ENCODE results near the gene TBRG4. TPM values are rescaled to one million over a fixed set of nuclear protein-coding genes. Genes with fewer than 3 reads are reported as not detected.
"Not testable (repeated sequence)": the region's sequence is repeated elsewhere in the genome, so short reads cannot be mapped to it uniquely, and the experiment has no call there.

TBRG4 gene
- total RNA-seq, 2 donors from 2014 or later, result 46.4 to 76.3 TPM

DNA sequence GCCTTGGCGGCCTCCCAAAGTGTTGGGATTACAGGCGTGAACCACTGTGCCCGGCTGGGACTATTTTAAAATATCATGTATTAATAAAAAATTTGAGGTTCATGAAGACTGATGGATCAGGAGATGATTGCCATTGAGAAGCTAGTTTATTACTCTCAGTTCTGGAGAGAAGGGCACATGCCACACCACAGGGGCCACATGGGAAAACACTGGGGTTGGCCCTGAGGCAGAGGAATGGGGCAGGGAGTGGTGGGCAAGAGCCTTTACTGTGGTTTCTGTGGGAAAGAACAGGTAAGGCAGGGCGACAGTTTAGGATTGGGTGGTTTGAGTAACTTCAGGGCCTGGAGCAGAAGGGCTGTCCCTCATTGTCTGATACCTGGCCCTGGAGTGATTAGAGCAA is 6.8 kb upstream of the TBRG4 start:
- intact Hi-C loops (cut with DNase I), result loop anchor here (10.0 kb wide), 2 partner anchors 233 to 533 kb away; partner anchors contain the start of genes PURB and TMED4
- DNase-seq (ENCODE audit: low spot score), result no peak

DNA sequence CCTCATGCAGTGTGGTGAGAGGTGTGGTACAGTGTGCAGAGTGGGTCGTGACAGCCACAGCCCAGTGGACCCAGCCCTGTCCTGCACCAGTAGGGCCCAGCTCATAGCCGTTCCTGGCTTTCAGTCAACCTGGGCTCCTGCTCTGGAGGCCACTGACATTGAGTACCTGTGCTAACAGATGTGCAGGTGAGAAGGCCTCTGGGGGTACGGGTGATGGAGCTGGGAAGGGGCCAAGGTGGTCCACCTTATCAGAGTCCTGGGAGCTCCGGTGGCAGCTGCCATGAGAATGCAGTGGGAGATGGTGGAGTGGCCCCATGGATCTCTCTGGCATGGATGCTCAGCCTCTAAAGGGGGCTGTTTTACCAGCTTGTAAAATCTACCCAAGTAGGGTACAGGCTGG is 6.1 kb upstream of the TBRG4 start:
- Histone ChIP-seq H3K9me3 (no peaks in the 10 kb centered on the region), H3K27ac (no peak overlapping the region), H3K4me1 (replicated peaks) (no peaks in the 10 kb centered on the region), H3K27me3 (replicated peaks; ENCODE audit: insufficient read depth) (no peaks in the 10 kb centered on the region), H3K4me3 (no peak overlapping the region), H3K36me3 (no peaks in the 10 kb centered on the region)
- no peak for DNase-seq (ENCODE audit: low spot score)
- TF ChIP-seq POLR2AphosphoS5 (IDR thresholded peaks at IDR 0.05) (no peak), POLR2A (IDR thresholded peaks at IDR 0.05) (no peak)
- TF ChIP-seq, protein P1, sequence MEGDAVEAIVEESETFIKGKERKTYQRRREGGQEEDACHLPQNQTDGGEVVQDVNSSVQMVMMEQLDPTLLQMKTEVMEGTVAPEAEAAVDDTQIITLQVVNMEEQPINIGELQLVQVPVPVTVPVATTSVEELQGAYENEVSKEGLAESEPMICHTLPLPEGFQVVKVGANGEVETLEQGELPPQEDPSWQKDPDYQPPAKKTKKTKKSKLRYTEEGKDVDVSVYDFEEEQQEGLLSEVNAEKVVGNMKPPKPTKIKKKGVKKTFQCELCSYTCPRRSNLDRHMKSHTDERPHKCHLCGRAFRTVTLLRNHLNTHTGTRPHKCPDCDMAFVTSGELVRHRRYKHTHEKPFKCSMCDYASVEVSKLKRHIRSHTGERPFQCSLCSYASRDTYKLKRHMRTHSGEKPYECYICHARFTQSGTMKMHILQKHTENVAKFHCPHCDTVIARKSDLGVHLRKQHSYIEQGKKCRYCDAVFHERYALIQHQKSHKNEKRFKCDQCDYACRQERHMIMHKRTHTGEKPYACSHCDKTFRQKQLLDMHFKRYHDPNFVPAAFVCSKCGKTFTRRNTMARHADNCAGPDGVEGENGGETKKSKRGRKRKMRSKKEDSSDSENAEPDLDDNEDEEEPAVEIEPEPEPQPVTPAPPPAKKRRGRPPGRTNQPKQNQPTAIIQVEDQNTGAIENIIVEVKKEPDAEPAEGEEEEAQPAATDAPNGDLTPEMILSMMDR (IDR thresholded peaks at IDR 0.05), result no peak
- WGBS, result 85% methylated on average over 4 of the region's 4 CpGs
- intact Hi-C loops (cut with DNase I), result loop anchor here (10.0 kb wide), 2 partner anchors 233 to 533 kb away; partner anchors contain the start of genes PURB and TMED4

More for the DNA sequence above, 6.8 kb upstream of the TBRG4 start:
- Histone ChIP-seq H3K4me3 (no peak overlapping the region), H3K9me3 (no peaks in the 10 kb centered on the region), H3K27me3 (replicated peaks; ENCODE audit: insufficient read depth) (no peaks in the 10 kb centered on the region), H3K36me3 (no peaks in the 10 kb centered on the region), H3K4me1 (replicated peaks) (no peaks in the 10 kb centered on the region), H3K27ac (no peak overlapping the region)
- TF ChIP-seq, protein P1 (IDR thresholded peaks at IDR 0.05), result no peak
- no peak for TF ChIP-seq POLR2A (IDR thresholded peaks at IDR 0.05)
- no peak for TF ChIP-seq POLR2AphosphoS5 (IDR thresholded peaks at IDR 0.05)
- 88% methylated on average over 4 of the region's 4 CpGs for WGBS

DNA sequence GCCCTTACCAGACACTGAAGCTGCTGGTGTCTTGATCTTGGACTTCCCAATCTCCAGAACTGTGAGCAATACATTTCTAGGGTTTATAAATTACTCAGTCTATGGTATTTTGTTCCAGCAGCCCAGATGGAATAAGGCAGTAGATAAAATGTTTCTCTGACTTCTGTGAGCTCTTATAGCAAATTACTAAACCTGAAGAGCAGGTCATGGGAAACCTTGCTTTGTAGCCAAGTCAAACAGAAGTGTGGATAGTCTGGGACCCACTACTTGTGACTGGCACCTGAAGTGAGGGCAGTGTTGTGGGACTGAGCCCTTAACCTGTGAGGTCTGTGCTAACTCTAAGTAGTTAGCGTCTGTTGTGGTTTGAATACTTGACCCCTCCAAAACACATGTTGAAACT is 4.6 kb upstream of the TBRG4 start:
- no peaks in the 10 kb centered on the region for H3K36me3 ChIP-seq
- WGBS, result 55% methylated on average over 1 of the region's 1 CpG
- no peak overlapping the region for H3K27ac ChIP-seq
- H3K4me1 ChIP-seq (replicated peaks), result no peaks in the 10 kb centered on the region
- H3K27me3 ChIP-seq (replicated peaks; ENCODE audit: insufficient read depth), result no peaks in the 10 kb centered on the region
- no peak overlapping the region for H3K4me3 ChIP-seq
- TF ChIP-seq, protein P1 (IDR thresholded peaks at IDR 0.05), result no peak
- no peak for TF ChIP-seq POLR2AphosphoS5 (IDR thresholded peaks at IDR 0.05)
- TF ChIP-seq POLR2A (IDR thresholded peaks at IDR 0.05), result no peak
- intact Hi-C loops (cut with DNase I), result loop anchor here (10.0 kb wide), 2 partner anchors 231 to 531 kb away; partner anchors contain the start of genes PURB and TMED4
- H3K9me3 ChIP-seq, result no peaks in the 10 kb centered on the region
- no peak for DNase-seq (ENCODE audit: low spot score)

DNA sequence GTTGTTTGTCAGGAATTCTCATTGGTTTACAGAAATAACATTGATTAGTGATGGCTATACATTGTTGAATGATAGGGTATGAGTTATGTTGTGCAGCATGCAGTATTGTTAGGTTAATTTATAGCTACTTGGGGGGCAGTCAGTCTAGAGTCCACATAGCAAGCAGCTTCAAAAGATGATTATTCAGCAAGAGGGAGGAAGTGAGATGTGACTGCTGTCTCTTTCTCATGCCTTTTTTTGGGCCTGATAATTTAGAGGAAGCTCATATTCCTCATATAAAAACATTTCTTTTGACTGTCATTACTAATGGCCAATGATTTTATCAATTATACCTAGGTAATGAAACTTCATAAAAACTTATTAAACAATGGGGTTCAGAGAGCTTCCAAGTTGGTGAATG is 3.4 kb upstream of the TBRG4 start:
- Histone ChIP-seq H3K27me3 (replicated peaks; ENCODE audit: insufficient read depth) (no peaks in the 10 kb centered on the region), H3K9me3 (no peaks in the 10 kb centered on the region), H3K4me3 (no peak overlapping the region), H3K36me3 (no peaks in the 10 kb centered on the region), H3K4me1 (replicated peaks) (no peaks in the 10 kb centered on the region), H3K27ac (no peak overlapping the region)
- no peak for DNase-seq (ENCODE audit: low spot score)
- no peak for TF ChIP-seq POLR2A (IDR thresholded peaks at IDR 0.05)
- TF ChIP-seq POLR2AphosphoS5 (IDR thresholded peaks at IDR 0.05), result no peak
- TF ChIP-seq, protein P1 (IDR thresholded peaks at IDR 0.05), result no peak
- intact Hi-C loops (cut with DNase I), result loop anchor here (5.0 to 10.0 kb wide), 4 partner anchors 113 to 530 kb away; partner anchors contain the start of genes CCM2, PURB and TMED4

DNA sequence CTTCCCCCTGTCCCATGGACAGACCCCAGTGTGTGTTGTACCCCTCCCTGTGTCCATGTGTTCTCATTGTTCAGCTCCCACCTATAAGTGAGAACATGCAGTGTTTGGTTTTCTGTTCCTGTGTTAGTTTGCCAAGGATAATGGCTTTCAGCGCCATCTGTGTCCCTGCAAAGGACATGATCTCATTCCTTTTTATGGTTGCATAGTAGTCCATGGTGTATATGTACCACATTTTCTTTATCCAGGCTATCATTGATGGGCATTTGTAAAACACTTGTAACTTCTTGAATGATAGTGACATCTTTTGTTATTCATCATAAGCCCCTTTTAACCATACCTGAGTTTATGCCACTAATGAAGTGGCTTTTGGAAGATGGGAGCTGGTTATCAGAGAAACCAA is 2.8 kb upstream of the TBRG4 start:
- not testable (repeated sequence) for H3K27ac ChIP-seq; H3K36me3 ChIP-seq; DNase-seq (ENCODE audit: low spot score); H3K4me1 ChIP-seq (replicated peaks); H3K27me3 ChIP-seq (replicated peaks; ENCODE audit: insufficient read depth); H3K4me3 ChIP-seq; H3K9me3 ChIP-seq
- intact Hi-C loops (cut with DNase I), result loop anchor here (5.0 to 10.0 kb wide), 4 partner anchors 112 to 529 kb away; partner anchors contain the start of genes CCM2, PURB and TMED4
- 33% methylated on average over 1 of the region's 1 CpG for WGBS
